GM19468 (cell line): ENCODE results near the gene SEMA5B.
A peak's percentile ranks its signal among the peaks of the same experiment; 100 is the strongest.

Experiments used
- ATAC-seq: cut with Tn5 transposase; IDR thresholded peaks from one replicate; pipeline ENCODE4 v1.9.1; 2021; ENCODE audit warnings: mild to moderate bottlenecking, moderate library complexity, moderate number of reproducible peaks; ENCODE audit not compliant: unreplicated experiment; ENCODE audit errors: extremely low read depth

Gene SEMA5B

DNA sequence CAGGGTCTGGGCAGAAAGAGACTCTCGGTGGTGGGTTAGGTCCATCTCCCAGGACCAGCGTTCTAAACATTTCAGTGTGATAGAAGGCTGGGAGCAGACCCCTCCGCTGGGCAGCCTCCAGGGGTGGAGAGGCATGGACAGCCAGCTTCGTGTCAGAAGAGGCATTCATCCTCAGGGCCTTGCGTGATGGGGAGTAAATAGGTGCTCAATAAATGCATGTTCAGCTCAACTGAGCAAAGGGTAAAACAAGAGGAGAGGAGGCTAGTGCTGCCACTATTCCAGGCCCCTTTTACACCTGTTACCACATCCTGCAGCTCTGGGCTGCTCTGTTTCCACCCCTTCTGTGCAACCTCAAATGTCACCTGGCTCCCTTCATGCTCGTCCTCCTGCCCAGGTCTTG, 49.0 kb downstream of the SEMA5B start:
- ATAC-seq = no peak

DNA sequence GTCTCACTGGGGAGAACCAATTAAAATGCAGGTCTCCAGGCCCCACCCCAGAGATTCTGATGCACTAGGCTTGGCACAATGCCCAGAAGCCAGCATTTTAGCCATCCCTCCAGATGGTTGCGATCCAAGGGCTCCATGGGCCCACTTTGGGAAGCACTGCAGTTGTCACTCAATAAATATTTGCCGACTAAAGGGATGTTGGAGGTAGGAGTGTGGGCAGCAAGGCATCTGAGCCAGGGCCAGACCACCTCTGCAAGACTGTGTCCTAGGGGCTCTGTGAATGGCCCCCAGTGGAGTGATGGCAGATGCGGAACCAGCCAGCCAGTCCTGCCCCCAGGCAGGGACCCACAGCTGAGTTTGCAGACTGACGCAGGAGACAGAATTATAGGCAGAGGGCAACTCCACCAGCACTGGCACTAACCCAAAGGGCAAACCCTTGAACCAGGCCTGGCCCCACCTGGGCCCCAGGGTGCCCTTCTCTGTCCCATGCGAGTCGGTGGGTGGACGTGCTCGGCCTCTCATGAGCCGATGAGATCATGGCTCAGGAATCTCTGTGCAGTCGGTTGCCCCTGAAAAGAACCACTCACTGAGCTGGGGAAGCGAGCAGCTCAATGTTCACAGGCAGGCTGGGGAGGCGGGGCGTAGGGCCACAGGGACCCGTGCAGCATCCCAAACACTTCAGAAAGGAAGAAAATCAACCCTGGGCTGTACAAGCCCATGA, 49.7 kb downstream of the SEMA5B start:
- ATAC-seq = no peak

DNA sequence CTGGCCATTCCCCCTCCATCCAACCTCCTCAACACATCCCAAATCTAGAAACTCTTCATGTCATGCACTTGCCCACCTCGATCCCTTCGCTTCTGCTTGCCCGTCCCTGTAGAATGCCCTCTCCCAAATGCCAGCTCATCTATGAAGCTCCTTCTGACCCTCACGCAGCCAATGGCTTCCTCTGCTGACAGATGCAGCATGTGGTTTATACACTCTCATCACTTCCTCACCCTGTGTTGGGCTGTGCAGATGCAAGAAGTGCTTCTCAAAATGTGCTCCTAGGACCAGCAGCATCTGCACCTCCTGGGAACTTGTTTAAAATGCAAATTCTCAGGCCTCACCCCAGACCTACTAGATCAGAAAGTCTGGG, 51.7 kb downstream of the SEMA5B start:
- no peak for ATAC-seq

DNA sequence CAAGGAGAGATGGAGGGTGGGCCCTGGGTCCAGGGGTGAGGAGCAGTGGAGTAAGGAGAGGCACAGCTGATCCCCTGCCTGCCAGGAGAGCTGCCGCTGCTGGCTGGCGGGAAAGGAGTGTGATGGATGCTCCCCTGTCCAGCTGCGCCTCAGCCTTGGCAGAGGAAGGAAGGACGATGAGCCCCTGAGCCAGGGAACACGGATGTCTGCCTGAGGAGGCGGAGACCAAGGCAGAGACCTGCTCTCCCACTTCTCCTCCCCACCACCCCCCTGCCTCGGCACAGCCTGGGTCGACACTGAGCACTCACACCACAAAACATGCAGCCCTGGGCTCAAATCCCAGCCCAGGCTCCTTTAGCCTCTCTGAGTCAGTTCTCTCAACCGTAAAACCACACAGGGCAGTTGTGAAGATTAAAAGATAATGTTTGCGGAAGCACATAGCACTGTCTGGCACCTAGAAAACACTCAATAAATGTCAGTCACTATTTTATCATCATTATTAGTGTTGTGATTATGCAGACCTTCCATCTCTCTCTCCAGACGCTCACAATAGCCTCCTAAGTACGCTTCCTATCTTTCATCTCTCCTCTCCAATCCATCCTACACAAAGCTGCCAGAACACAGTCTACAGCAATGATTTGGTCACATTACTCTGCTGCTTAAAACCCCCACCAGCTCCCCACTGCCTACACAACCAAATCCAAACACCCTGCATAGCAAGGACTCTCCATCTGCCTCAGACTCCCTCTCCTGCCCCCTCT, 52.2 kb downstream of the SEMA5B start:
- ATAC-seq = peak; percentile 41

DNA sequence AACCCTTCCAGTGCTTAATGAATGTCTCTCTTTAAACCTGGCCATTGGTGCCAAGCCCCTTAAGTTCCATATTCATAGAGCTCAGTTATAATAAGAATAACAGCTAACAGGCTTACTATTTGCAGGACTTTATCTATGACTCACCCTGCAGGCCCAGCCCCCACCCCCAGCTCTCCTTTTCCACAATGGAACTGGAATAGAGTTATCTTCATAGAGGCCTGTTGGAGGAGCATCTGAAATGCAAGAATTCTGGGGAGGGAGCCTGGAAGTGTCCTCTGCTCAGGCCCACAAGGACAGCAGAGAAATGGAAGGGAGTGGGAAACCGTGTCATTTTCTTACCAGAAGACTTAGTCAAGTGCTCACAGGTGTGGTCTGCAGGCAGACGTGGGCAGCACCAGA, 52.8 kb downstream of the SEMA5B start:
- ATAC-seq = no peak

DNA sequence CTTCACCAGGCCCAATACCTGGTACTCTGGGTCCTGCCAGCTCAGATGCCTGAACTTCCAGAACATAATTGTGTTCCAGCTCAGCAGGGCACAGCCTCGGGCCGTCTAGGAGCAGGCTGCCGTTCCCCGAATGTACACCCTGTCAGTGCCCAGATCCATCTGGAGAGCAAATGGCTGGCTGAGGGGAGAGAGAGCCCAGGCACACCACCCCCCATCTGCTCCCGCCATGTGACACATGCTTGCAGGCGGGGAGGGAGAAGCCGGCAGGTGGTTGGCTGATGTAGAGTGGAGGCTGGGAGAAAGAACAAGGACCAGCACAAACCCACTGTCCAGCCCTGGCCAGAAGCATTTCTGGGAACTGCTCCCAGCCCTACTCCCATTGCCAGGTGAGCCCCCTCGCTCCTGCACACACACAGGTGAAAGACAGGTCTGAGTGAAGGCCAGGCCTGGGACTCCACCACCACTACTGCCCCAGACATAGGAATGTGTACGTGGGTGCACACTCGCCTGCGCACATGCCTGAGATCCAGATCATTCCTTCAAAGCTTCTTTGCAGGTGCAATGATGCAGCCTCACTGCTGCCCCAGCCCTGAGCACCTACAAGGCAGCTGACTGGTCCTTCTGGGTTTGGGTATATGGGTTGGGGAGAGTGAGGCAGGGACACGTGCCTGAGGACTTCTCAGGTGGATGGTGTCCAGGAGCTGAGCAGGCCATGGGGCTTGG, 53.5 kb downstream of the SEMA5B start:
- no peak for ATAC-seq

DNA sequence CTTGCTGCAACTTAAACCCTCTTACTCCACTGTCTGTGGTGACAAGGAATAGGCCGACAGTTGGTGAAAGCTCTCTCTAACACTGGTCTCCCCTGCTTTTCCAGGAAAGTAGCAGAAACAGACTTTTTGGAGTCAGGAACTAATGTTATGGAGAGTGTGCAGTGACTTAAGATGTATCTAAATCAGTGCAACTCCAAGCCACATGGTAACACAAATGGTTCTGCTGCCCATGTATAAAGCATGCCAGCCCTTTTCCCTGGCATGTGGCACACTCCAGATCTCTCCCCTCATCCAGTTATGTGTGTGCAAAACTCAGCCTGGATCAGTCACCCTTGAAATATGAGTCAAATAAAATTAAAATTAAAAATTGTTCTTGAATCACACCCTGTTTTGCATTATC, 55.4 kb downstream of the SEMA5B start:
- no peak for ATAC-seq

DNA sequence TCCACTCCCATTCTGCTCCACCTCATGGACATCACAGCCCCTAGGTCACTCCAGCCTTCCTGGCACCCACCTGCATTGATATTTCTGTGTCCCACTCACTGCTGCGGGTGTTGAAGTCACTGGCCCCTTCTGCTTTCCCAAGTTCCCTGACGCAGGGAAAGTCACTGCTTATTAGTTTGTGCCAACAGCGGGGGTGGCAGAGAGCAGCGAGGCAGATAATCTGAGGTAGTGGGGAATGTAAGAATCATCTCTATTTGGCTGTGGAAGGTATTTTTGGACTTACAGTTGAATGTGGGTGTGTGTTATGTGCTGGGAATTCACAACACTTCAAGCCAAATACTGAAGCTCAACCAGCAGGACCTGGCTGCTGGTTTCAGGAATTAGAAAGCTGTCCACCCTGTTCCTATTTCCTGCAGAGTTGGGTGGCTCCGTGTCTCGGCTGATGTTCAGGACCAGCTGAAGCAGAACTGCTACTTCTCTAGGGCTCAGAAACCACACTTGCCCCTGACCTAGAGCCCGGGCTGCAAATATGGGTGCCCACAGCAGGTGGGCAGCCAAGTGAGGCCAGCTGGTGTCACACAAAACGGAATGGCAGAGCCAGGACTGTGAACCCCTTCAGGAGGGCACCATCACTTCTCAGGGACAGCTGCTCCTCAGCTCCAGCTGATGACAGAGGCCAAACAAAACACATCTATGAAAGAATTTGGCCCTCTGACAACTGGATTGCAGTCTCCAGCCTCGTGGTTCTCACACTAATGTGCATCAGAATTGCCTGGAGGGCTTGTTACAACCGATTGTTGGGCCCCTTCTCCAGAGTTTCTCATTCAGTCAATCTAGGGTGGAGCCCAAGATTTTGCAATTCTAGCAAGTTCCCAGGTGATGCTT, 57.7 kb downstream of the SEMA5B start:
- ATAC-seq = no peak

DNA sequence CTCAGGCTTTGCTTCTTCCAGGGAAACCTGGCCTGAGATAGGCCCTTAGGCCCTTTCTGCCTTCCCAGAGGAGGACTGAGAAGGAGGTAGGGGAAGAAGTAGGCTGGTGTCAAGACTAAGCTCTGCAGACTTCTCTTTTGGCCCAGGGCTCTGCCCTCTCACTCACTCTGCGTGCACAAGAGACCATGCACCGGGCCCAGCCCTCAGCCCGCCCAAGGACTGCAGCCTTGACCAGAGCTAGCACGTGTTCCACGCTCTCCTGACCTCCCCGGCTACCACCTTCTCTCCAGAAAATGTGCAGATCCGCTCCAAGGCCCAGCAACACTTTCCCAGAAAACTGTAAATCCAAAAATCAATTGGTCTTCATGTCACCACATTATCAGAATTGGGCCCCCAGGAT, 59.8 kb downstream of the SEMA5B start:
- ATAC-seq = no peak

DNA sequence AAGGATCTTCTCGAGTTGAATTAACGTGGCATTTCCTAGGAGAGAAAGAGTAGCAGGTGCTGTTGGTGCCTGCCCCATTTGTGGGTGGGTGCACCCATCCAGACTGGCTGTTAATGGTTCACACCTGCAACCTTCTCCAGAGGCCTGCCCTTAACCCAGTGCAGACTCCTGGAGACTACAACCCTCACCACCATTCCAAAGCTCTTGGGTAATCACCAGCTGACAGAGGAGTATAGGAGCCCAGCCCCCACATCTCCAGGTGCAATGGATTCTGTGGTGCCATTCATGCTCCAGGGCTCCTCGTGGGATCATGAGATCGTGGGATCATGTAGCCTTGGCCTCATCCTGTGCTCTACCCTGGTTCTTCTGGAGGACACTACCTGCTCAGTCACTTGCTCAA, 60.2 kb downstream of the SEMA5B start:
- no peak for ATAC-seq

DNA sequence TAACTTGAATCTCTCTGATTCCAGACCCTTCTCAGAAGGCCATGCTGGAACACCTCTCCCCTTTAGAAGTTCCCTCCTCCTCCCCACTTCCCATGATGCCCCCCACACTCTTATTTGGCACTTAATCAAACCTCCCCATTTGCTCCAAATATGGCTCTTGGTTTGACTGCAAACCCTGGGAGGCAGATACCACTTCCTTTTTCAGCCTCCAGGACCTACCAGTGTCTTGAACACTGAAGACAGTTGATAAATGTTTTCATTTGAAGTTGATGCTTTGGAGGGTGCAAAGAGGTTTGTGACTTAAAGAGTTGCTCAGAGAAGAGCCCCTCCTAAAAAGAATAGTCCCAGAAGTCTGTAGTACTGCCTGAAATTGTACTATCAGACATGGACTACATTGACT, 61.5 kb downstream of the SEMA5B start:
- ATAC-seq = no peak

DNA sequence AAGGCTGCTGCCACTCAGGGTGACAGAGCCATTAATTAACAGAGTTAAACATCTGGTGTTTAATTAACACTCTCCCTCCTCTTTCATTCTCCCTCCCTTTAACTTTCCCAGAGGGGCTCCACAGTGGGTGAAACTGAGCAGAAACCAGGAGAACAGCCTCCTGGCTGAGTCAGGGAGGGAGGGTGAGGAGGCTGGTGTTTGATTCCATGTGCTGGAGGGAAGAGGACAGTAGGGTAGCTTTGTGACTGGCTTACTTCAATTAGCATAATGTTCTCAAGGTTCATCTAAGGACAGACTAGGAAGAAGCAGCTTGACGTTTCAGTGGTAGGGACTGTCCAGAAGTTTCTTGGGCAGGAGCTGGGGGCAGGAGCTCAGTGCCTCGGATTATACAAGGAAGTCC, 62.8 kb downstream of the SEMA5B start:
- ATAC-seq = no peak

DNA sequence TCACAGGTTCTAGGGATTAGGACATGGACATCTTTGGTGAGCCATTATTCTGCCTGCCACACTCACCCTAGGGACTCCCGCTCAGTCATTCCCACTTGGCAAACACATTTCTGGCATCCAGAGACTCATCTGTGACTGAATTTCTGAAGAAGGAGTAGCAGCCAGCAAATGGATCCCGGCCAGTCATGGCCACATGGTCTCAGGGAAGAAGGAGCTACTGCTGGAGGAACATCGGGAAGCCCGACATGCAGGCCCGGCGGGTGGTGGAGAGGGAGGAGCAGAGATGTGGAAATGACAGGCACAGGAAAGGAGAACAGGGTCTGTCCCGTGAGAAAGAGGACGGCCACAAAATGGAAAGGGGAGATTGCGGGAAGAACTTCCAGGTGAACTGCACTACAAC, 65.4 kb downstream of the SEMA5B start:
- ATAC-seq = no peak

DNA sequence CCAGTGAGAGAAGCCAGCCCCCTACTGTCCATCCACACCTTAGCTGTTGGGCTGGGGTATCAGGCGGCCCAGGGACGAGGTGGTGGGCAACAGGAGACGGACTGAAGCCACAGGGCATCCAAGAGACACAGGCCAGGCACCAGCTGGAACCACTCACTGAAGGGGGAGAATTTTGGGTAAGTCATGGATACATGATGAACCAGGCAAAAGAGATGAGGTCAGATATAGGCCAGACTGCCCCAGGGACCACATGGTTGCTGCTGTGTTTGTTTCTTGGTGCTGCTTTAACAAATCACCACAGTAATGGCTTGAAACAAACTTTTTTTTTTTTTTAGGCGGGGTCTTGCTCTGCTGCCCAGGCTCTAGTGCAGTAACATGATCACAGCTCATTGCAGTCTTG, 66.4 kb downstream of the SEMA5B start:
- ATAC-seq = no peak

DNA sequence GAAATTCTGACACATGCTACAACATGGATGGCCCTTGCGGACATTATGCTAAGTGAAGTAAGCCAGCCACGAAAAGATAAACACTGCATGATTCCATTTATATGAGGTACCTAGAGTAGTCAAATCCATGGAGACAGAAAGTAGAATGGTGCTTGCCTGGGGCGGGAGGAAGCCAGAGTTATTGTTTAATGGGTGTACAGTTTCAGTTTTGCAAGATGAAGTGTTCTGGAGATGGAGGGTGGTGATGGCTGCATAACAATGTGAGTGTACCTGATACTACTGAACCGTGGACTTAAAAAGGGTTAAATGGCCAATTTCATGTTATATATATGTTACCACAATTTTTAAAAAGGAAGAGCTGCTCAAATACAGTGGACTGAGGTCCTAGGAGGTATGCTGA, 66.9 kb downstream of the SEMA5B start:
- ATAC-seq = peak; percentile 33

DNA sequence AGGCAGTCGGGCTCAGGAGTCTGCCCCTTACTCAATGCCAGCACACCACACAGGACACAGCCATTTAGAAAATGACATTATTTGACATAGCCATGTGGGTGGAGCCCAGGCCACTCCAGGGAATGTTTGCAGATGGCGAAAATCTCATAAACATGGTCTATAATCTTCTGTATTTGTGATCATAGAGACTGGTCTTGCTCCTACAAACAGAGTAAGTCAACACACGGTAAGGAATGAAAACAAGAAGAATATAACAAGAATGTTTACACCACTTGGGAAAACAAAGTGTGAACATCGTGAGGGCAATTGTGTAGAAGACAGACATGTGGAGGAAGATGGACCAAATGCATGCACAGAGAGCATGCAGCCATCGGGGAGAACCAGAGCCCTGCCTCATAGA, 68.2 kb downstream of the SEMA5B start:
- ATAC-seq = no peak

DNA sequence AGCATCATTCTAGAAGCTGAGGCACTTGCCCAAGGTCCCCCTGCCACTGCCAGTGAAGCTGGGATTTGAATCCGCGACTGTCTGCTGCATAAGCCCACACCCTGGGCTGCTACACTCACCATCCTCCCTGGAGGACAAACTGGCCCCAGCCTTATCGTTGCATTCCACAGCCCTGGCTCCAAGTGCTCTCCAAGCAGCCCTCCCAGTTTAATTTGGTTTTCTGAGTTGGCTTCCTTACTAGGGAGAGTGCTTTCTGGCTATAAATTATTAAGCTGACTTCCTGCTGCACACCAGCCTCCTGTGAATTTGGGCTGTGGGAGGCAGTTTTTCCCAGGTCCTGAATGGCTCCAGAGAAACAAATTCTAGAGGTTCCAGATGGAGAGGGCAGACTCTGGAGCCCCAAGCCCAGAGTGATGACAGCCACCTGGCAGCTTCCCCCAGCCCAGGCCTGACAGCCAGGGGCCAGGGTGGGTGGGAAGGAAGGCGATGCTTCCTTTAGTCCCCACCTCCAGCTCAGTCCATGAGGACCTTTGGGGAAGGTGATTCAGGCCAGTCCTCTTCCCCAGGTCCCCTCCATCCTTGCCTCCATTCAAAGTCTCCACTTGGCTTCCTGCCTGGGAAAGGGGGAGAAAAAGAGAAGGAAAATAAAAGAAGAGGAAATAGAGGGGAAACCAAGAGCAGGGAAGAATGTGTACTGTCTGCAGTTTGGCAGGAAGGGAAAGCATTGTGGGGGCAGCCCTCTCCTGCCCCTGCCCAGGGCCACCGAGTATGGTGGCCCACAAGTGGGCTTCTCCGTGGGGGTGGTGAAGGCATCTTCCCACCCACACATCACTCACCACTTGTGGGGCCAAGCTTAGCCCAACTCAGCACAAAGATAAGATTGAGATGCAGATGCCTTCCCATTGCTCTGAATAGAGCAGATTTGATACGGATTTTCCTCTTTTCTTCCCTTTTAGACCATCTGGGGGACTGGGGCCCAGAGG, 69.6 kb downstream of the SEMA5B start:
- ATAC-seq = no peak

DNA sequence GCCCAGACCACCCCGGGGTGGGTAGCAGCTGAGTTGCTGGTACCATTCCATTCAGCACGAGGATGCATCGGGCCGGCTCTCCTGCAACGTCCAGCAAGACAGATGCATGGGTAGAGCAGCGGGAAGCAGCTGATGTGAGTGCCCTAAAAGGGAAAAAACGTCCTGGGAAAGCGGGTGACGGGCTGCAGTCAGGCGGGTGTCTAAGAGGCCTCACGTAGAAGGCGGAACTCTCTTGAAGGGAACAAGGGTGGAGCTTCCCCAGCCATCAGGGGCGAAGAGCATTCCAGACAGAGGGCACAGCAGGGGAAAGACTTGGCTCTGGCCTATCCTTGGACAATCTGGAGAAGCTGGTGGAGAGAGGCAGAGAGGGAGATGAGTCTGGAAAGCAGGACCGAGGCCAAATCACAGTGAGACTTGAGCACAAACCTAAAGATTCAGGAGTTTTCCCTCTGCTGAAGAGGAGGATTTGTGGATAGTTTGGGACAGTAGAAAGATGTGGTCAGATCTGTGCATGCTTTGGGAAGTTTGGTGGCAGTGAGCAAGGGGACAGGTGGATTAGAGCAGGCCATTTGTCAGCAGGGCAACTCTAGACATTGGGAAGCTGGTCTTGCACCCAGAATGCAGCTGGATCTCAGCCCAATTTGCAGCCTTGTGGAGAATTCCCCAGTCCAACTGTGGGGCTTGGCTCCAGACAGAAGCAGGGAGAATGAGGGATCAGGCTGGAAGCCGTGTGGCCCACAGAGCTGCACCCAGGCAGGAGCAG, 70.7 kb downstream of the SEMA5B start:
- ATAC-seq = no peak
